KOPT-K1 (cell line): ENCODE measurements around the gene SORCS1.

Source experiments
- H3K27ac ChIP-seq: fragments of 200-600 bp; sonication (generic); 2 replicates; pipeline ENCODE4 v1.5.1; 2016; ENCODE audit warnings: antibody characterized with exemption, mild to moderate bottlenecking, low read depth, low read length; ENCODE audit not compliant: poor library complexity, severe bottlenecking
- H3K36me3 ChIP-seq: fragments of 200-600 bp; sonication (generic); 2 replicates; pipeline ENCODE4 v1.5.1; 2017; ENCODE audit warnings: antibody characterized with exemption, mild to moderate bottlenecking, low read length, moderate library complexity; ENCODE audit not compliant: insufficient read depth
- H3K9me3 ChIP-seq: fragments of 200-600 bp; sonication (generic); 2 replicates; pipeline ENCODE4 v1.5.1; 2017; ENCODE audit warnings: antibody characterized with exemption, low read length, mild to moderate bottlenecking; ENCODE audit not compliant: insufficient read depth, poor library complexity, severe bottlenecking

Gene SORCS1

GRCh38 chr10:107141524-107142061, 22.9 kb downstream of the SORCS1 start:
- no peaks in the 10 kb centered on the region for H3K9me3 ChIP-seq
- H3K27ac ChIP-seq = no peak overlapping the region
- H3K36me3 ChIP-seq = no peaks in the 10 kb centered on the region

DNA sequence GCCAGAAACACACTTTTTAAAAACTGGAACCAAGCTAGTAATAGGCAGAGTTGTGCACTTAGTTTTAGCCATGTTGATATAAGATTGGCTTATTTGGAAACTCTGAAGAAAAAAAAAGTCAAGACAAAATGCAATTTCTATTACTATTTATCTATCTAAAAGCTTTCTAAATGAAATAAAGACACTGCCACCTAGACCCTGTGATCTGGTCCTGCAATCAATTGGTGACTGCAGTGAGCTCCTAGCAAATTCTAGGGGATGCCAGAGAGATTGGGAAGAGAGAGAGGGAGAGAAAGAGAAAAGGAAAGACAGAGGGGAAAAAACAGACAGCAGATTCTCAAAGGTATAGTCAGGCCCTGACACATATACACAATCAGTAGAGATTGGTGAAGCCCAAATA, 25.3 kb downstream of the SORCS1 start:
- H3K27ac ChIP-seq = no peak overlapping the region
- no peaks in the 10 kb centered on the region for H3K9me3 ChIP-seq
- no peaks in the 10 kb centered on the region for H3K36me3 ChIP-seq

- H3K9me3 ChIP-seq = no peaks in the 10 kb centered on the region
- no peaks in the 10 kb centered on the region for H3K36me3 ChIP-seq
- no peak overlapping the region for H3K27ac ChIP-seq
Observed at GRCh38 chr10:107133656-107134055, 30.9 kb downstream of the SORCS1 start.

DNA sequence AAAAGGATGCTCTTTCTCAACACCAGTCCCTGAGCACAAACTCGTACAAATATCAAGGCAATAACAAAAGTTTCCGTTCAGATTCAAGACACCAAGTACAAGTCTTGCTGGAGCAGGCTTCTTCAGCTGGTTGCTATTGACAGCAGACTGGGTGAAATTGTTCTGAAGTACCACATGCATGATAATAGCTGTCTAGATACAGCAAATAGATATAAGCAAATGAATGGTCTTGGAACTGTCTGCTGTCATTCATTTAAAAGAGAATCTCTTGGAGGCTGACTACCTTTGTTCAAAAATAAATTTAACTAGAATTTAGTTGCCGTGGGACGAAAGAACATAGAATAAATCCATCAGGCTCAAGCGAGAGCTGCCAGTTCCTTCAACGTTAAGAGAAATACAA, 35.5 kb downstream of the SORCS1 start:
- Histone ChIP-seq H3K9me3 (no peaks in the 10 kb centered on the region), H3K36me3 (no peaks in the 10 kb centered on the region), H3K27ac (no peak overlapping the region)

GRCh38 chr10:107126512-107127065, 37.9 kb downstream of the SORCS1 start:
- no peaks in the 10 kb centered on the region for H3K9me3 ChIP-seq
- H3K27ac ChIP-seq = no peak overlapping the region
- H3K36me3 ChIP-seq = no peaks in the 10 kb centered on the region

DNA sequence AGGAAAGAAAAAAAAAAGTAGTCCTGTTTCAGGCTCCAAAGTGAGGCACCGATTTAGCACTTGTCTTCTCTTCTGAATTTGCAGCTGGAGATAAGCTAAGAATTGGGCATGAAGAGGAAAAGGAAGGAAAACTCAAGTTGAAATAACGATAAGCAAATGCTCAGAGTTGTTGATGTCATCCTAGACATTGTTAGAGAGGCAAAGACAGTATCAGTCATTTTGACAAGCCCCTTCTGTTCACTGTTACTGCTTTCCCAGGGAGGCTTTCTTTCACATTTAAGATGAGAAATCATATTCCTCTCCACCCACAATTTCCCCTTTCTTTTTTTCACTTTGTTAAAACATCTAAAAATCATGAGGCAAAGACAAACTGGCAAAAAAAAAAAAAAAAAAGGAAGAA, 41.8 kb downstream of the SORCS1 start:
- H3K36me3 ChIP-seq = no peaks in the 10 kb centered on the region
- no peaks in the 10 kb centered on the region for H3K9me3 ChIP-seq
- H3K27ac ChIP-seq = no peak overlapping the region

GRCh38 chr10:107118866-107119265, 45.6 kb downstream of the SORCS1 start:
- H3K9me3 ChIP-seq = no peaks in the 10 kb centered on the region
- H3K27ac ChIP-seq = no peak overlapping the region
- H3K36me3 ChIP-seq = no peaks in the 10 kb centered on the region

DNA sequence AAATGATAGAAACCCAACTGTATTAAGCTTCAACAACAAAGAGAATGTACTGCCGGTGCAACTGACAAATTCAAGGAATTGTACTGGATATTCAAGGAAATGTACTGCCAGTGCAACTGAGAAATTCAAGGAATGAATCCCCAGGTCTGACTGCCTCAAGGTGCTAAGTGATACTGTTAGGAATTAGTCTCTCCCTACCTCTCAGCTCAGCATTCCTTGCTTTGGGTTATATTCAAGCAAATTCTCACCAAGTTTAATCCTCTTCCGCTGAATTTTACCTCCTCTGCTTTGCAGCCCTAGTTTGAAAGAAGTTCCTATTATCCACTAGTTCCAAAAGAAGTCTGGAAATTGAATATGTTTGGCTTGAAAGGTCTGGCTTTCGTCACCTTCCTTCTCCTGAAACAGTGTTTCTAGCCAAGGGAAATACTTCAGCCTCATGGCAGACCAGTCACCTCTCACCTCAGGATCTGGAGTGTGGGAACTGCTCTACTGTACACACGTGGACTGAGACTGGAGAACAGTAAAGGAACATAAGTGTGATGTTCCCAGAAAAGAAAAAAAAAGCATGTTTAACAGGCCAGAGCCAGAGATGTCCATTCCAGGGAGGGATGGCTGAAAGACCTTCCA, 60.4 kb downstream of the SORCS1 start:
- no peak overlapping the region for H3K27ac ChIP-seq
- no peaks in the 10 kb centered on the region for H3K36me3 ChIP-seq
- no peaks in the 10 kb centered on the region for H3K9me3 ChIP-seq

DNA sequence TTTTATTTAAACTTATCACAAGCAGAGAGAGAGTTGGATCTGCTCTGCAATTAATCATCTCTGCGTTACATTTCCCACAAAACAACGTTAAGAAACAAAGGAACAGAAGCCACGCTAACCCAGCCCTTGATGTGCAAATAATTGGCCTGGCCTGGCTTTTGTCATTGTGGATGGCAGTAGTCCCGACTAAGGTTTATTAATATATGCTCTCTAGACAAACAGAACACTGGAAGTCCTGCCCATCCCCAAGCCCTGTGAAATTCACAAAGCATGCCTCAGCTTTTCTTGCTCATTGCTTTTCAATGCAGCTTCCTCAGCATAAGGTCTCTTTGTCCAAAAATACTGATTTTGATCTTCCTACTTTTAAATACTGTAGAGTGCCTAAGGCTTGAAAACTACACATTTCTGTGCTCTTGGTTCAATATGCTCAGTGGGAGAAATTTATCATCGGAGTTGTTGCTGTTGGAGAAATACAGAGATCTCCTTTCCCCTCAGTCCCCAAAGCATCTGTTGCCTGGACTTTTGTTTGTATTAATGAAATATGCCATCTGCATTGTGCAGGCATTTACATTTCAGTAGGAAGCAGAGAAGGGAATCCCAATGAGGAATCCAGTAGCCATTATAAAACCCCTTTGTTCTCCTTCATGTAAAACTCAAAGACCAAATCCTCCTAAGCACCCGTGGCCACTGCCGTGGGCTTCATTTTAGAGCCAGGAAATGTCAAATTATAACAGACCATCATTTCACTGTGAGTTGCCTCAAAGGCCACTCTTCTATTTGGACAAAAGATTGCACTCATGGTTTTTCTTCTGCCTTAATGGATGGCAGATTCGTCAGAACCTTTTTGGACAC, 61.1 kb downstream of the SORCS1 start:
- no peak overlapping the region for H3K27ac ChIP-seq
- no peaks in the 10 kb centered on the region for H3K9me3 ChIP-seq
- H3K36me3 ChIP-seq = no peaks in the 10 kb centered on the region

GRCh38 chr10:107098326-107098725, 66.2 kb downstream of the SORCS1 start:
- Histone ChIP-seq H3K27ac (no peak overlapping the region), H3K9me3 (no peaks in the 10 kb centered on the region), H3K36me3 (no peaks in the 10 kb centered on the region)

- no peak overlapping the region for H3K27ac ChIP-seq
Observed at GRCh38 chr10:107094824-107095522, 69.5 kb downstream of the SORCS1 start.

GRCh38 chr10:107092321-107092720, 72.2 kb downstream of the SORCS1 start:
- no peak overlapping the region for H3K27ac ChIP-seq
- H3K9me3 ChIP-seq = no peaks in the 10 kb centered on the region
- H3K36me3 ChIP-seq = no peaks in the 10 kb centered on the region

More at GRCh38 chr10:107094824-107095522, 69.5 kb downstream of the SORCS1 start:
- Histone ChIP-seq H3K36me3 (no peaks in the 10 kb centered on the region), H3K9me3 (no peaks in the 10 kb centered on the region)

DNA sequence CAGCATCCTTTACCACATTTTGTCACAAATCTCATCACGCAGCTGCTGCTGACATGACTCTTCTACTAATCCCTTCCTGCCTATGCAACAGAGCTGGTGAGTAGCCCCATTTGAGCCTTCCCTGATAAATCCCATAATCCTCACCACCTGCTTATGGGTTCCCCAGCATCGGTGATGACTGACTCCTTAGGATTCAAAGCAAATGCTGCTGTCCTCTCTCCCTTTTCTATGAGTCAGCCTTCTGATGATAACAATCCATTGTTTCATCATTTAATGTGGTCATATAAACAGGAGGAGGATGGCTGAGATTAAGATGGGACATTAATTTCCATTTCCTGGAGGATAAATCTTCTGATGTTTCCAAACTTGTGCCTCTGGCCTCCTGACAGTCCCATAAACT, 73.4 kb downstream of the SORCS1 start:
- H3K27ac ChIP-seq = no peak overlapping the region
- no peaks in the 10 kb centered on the region for H3K36me3 ChIP-seq
- no peaks in the 10 kb centered on the region for H3K9me3 ChIP-seq

DNA sequence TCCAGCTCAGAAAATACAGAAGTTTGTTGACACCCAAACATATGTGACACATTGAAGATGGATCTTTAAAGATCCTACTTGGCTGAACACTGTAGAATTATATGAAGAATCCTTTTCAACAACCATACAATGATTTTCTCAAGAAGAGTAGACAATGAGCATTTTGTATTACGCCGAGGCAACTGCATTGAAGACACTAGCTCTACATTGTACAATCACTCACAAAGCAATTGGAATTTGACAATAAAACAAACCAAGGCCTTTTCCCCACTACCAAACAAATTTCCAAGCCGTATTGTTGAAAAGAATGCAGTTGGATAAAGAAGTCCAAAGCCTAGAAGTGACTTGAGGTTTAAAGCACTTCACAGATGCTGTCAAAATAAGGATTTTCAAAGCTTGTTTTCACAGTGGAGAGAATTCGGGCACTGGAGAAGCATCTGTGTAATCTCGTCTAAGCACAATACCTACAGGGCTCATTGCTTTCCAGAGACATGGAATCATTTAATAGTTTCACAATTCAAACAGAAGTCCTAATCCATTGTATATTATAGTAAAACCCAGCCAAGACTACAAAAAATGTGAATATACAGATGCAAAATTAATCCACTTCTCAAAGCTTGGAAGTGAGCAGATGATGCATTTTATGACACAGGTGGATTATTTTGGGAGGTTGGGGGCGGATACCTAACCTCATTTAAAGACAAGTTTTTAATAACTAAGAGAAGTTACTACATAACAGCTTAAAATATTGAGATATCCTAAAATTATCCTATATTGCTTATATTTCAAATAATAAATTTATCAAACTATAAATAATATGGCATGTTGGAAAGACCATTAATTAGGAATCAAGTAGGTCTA, 78.6 kb downstream of the SORCS1 start:
- Histone ChIP-seq H3K36me3 (no peaks in the 10 kb centered on the region), H3K27ac (no peak overlapping the region), H3K9me3 (no peaks in the 10 kb centered on the region)
